Renal cortex interstitium (tissue), 11 donors: ENCODE results near the gene DCK. TPM values are rescaled to one million over a fixed set of nuclear protein-coding genes. Genes with fewer than 3 reads are reported as not detected.
"Not testable (repeated sequence)": the region's sequence is repeated elsewhere in the genome, so short reads cannot be mapped to it uniquely, and the experiment has no call there.

Source experiments
- DNase-seq, 11 donors: peaks; one replicate each; pipeline ENCODE4 v3.0.0-alpha.2; 2013; ENCODE audit warnings: low read depth in 9 of 11, low spot score in 4 of 11; ENCODE audit errors: extremely low read depth in 1 of 11
- polyA plus RNA-seq, 3 donors: library from polyadenylated mRNA; unstranded; fragments of 120-200 nt; gene quantifications; one replicate each; pipeline ENCODE4 v1.2.1, GENCODE V29; 2013; ENCODE audit not compliant: insufficient read length in 3 of 3

Gene DCK
- polyA plus RNA-seq, 3 donors = 29.1 to 41.3 (median 34.6) TPM

GRCh38 chr4:71032106-71032505 is 38.7 kb downstream of the DCK start:
- DNase-seq = not testable (repeated sequence)

GRCh38 chr4:71045256-71045655 is 51.8 kb downstream of the DCK start:
- no peak for DNase-seq

- DNase-seq = no peak
Measured at GRCh38 chr4:71049395-71049794, 55.9 kb downstream of the DCK start.

DNA sequence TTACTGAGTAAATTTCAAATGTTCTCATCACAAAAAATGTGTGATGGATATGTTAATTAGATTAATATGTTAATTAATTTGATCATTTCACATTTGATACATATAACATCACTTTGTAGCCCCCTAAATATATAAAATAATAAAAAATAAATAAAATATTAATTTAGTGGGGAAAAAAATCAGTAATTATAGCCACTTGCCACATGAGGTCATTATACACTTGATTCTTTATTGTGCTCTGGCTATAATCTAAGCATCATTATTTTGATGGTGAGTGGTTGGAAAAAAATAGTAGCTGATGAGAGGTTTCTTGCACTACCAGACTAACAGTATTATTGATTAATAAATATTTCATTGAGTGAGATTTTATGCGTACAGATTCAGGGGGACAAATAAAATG is 57.4 kb downstream of the DCK start:
- no peak for DNase-seq

- no peak for DNase-seq
Measured at GRCh38 chr4:71052034-71052433, 58.6 kb downstream of the DCK start.

- DNase-seq = no peak
Measured at GRCh38 chr4:71052716-71053115, 59.3 kb downstream of the DCK start.

DNA sequence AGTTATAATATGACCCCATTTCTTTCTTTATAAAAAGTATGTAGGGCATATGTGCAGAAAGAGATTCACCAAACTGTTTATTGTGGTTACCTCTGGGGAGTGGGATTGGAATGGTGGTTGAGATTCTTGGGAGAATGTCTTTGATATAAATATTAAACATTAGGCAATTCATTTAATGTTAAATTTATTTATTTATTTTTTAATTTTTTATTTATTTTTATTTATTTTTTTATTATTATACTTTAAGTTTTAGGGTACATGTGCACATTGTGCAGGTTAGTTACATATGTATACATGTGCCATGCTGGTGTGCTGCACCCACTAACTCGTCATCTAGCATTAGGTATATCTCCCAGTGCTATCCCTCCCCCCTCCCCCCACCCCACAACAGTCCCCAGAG is 60.2 kb downstream of the DCK start:
- DNase-seq = not testable (repeated sequence)

GRCh38 chr4:71059573-71059972 is 66.1 kb downstream of the DCK start:
- not testable (repeated sequence) for DNase-seq

DNA sequence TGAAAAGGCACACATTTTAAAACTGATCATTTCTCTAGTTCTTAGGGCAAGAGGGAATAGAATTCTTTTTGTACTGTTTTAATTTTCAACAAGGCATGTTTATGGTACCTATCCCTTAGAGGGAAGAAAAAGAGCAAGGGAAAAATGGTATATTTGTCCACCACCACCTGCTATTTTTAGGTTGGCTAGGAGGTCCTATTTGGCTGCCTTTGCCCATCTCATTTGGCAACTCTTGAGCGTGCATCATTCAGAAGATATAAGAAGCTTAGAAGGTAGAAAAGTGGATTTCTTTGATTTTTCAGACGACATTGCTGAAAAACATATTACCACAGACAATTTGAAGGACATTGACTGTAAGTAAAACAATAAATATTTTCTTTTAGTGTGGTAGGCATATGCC is 69.0 kb downstream of the DCK start:
- no peak for DNase-seq

- DNase-seq = no peak
Measured at GRCh38 chr4:71063711-71064110, 70.3 kb downstream of the DCK start.

DNA sequence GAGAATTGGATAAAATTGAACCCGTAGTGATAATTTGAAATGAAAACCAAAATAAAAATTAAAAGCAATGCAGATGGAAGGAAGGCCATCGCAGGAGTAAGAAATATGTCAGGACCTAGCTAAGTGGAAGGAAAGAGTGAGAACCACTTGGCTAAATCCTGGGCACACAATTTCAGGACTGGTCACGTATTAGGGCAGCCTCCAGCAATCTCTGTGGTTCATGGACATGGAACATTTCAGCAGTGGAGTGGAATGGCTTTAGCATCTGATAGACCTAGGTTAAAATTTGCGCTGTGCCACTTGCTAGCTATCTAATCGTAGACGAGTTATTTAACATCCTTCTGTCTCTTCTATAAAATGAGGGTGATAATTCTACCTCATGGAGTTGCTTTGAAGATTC is 71.1 kb downstream of the DCK start:
- no peak for DNase-seq

DNA sequence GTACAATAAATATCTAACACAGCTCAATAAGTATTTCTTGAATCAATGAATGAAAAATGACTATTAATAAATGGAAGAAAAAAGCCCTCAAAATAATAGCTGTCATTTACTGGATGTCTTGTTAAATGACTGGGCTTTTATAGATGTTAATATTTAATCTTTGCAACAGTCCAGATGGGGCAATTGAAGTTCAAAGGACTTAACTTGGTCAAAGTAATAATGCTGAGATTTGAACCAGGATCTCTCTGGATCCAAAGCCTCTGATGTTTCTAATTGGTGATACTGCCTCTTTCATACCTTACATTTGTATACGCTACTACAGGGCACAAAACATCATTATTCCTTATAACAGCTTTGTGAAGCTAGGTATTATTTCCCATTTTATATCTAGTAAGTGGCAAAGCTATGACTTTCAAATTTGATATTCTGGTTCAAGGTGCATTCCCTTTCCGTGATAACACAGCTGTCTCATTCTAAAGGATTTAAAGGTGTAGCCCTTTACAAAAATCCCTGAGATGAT is 72.6 kb downstream of the DCK start:
- DNase-seq = no peak

DNA sequence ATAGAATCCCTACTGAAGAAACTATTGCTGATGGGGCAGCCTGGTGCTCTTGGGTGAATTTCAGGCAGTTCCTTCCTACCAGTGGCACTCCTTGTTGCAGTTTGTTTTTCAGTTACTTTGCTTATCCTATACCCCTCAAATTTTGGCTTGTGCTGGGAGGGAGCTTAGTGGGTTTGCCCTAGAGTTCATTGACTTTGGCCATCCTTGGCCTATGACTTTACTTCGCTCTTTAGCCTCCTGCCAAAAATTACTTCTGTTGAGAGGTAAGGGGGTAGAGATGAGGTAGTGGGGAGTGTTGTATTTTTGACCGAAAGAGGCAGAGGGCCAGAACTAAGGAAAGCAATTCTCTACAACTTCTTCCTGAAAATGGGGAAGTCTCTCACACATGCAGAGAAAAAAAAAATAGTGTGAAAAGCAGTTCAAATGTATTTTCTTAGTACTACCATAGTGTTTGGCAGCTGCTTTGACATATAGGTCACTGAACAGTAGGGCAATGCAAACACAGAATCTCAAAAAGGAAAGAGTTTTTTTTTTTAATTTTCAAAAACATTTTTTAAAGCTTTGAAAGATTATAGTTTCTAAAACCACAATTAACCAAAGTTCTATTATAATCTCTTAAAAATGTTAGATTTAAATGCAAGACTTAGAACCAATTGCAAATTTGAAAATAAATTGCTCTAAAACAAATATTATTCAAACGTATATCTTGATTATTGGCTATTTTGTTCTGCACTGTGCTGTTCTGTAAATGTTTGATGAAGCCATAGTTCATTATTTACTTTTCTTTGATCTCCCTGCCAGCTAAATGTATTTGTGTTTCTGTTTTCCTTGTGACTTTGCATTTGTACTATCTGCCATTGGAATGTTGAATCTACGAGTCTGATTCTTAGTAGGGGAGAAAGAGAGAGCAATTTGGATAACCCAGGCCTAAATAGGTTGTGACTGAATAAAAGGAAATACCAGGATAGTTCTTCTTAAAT is 73.6 kb downstream of the DCK start:
- DNase-seq = no peak

GRCh38 chr4:71069063-71069462 is 75.6 kb downstream of the DCK start:
- no peak for DNase-seq

DNA sequence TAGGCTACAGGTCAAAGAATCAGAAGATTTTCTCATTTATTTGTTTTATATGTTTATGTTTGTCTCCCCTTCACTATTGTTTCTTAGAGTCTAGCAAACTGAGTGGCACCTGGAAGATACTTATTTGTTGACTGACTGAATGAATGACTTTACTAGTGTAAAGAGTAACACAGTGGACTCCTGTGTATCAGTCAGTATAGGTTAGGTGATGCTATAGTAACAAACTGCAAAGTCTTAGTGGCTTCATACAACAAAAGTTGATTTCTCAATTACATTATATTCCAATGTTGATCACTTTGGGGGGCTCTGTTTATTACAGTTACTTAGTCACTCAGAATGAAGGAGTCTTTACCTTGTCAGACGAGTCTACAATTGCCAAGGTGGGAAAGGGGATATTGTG is 76.6 kb downstream of the DCK start:
- peak in 1 of 11 donors; percentile 18 for DNase-seq

GRCh38 chr4:71074452-71075299 is 81.2 kb downstream of the DCK start:
- no peak for DNase-seq
